Choroid plexus epithelial cell (primary cell): ENCODE data around the gene GGT1.
"Not testable (repeated sequence)": the region's sequence is repeated elsewhere in the genome, so short reads cannot be mapped to it uniquely, and the experiment has no call there.

Experiments
- DNase-seq: peaks from one replicate; pipeline ENCODE4 v3.0.0-alpha.2; 2010; ENCODE audit warnings: low read depth
- H3K4me3 ChIP-seq: 2 replicates; pipeline ENCODE4 v1.5.1; 2011; ENCODE audit warnings: low read depth, mild to moderate bottlenecking, control low read depth, low read length, moderate library complexity

The GGT1 gene

GRCh38 chr22:24672532-24672931 is 69.5 kb downstream of the GGT1 start:
- not testable (repeated sequence) for H3K4me3 ChIP-seq, DNase-seq
